ENCODE data around the gene EYS.
"Not testable (repeated sequence)": the region's sequence is repeated elsewhere in the genome, so short reads cannot be mapped to it uniquely, and the experiment has no call there.

EYS gene

DNA sequence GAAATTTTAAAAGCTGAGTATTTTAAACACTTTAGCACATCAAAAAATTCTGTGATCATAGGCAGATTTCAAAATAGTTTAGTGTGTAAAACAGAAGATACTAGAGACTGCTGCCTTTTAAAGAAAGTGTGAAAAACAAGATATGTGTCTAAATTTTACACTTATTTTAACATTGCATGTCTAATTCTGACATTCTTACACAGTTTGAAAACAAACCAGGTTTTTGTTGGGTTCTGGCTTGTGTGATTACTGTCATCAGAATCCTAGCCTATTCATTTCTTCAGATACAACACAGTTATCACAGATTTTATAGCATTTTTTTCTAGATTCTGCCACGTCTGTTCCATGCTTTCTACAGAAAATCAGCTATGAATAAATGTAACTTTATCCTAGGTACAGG is 257.1 kb downstream of the EYS start:
- Mint-ChIP-seq H3K4me1 (no peaks in the 10 kb centered on the region), H3K27me3 (no peaks in the 10 kb centered on the region), H3K27ac (no peak overlapping the region), H3K9me3 (no peaks in the 10 kb centered on the region), H3K4me3 (no peak overlapping the region)
- no peak for DNase-seq
- ATAC-seq, result no peak

DNA sequence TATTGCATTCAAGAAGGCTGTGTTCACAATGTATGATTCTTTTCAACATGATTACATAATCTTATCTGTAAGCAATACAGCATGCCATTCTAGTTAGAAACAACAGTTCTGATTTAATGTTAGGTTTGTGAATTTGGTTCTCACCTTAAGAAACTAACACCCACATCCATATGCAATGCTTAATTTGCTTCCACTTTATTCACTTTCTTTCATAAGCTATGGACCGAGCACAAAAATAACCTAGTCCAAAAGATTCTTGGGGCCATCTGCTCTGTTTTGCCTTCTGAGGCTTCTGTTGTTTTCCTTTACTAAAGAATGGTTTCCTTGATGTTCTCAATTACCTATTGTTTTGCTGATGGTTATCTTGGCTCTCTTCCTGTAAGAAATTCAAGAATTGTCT is 258.2 kb downstream of the EYS start:
- Mint-ChIP-seq H3K4me1 (no peaks in the 10 kb centered on the region), H3K4me3 (no peak overlapping the region), H3K27ac (no peak overlapping the region), H3K27me3 (no peaks in the 10 kb centered on the region), H3K9me3 (no peaks in the 10 kb centered on the region)
- DNase-seq (no peak), ATAC-seq (no peak)

DNA sequence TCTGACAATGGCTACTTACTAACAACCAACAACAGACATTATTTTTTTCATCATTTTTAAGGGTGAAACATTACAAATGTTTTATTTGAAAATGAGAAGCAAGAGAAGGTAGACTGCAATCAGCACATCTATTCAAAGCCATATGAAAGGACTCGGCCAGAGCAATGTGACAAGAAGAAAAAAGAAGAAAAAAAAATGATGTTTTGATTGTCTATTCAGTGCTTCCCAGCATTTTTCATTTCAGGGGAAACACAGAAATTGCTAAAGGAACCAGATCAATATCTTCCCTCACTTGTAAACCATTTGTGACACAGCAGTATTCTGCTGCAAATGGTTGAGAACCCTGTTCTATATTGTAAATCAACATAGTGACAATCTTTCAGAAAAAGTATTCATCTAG is 270.7 kb downstream of the EYS start:
- Mint-ChIP-seq H3K9me3 (peaks cover 10 to 16% of the 10 kb centered on the region in 2 donors), H3K4me3 (no peak overlapping the region), H3K27me3 (no peaks in the 10 kb centered on the region), H3K27ac (no peak overlapping the region), H3K4me1 (no peaks in the 10 kb centered on the region)
- ATAC-seq (no peak), DNase-seq (no peak)

DNA sequence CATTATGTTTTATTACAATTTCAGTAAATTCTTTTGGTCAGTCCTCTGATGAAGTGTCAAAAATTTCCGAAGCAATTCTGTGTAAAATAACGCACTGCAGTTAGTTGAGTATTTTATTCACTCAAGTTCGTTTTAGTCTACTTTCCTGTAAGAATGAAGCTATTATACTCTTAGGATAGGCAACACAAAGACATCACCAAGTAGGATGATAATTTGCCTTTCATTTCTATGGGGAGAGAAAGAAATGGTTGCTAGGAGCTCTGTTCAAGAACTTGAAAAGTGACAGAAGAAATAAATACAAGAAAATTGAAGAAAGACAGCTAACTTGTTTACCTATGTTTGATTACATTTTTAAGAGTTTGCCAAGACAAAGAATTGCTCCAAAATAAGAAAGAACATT is 290.4 kb downstream of the EYS start:
- DNase-seq (no peak), ATAC-seq (no peak)
- Mint-ChIP-seq H3K4me3 (no peak overlapping the region), H3K27ac (no peak overlapping the region), H3K4me1 (no peaks in the 10 kb centered on the region), H3K9me3 (peaks cover 6 to 11% of the 10 kb centered on the region in 2 donors), H3K27me3 (no peaks in the 10 kb centered on the region)

DNA sequence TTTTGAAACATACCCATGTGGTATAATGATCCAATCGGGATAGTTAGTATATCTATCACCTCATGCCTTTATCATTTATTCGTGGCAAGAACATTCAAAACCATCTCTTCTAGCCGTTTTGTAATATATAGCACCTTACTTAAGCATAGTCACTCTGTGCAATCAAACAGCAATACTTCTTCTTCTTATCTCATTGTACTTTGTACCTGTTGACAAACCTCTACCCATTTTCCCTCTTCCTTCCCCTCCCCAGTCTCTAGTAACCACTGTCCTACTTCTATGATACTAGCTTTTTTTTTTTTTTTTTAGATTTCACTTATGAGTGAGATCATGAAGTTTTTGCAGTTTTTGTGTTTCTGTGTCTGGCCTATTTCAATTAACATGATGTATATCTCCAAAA is 296.7 kb downstream of the EYS start:
- peaks cover 0 to 7% of the 10 kb centered on the region in 2 donors for H3K9me3 Mint-ChIP-seq
- ATAC-seq, result no peak

DNA sequence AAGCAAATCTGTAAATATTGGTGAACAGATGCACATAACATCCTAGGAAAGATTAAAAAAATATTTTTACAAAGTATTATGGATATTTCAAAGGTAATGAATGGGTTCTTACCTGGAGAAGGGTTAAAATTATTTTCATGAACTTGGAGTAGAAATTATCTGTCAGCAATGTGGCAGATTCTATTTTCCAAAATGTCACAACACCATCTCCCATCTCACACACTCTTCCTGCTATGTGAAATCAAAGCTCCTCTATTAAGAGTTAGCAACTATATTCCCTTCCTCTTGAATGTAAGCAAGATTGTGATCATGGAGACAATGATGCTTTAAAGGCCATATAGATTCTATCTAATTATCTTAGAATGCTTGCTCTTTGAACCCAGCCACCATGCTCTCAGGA is 304.5 kb downstream of the EYS start:
- Mint-ChIP-seq H3K27me3 (no peaks in the 10 kb centered on the region), H3K27ac (no peak overlapping the region), H3K4me1 (no peaks in the 10 kb centered on the region), H3K9me3 (peaks cover 3 to 8% of the 10 kb centered on the region in 2 donors), H3K4me3 (no peak overlapping the region)
- ATAC-seq, result no peak
- no peak for DNase-seq

More for the DNA sequence above, 296.7 kb downstream of the EYS start:
- no peak overlapping the region for H3K4me3 Mint-ChIP-seq
- H3K27me3 Mint-ChIP-seq, result no peaks in the 10 kb centered on the region
- no peak overlapping the region for H3K27ac Mint-ChIP-seq
- DNase-seq, result no peak
- H3K4me1 Mint-ChIP-seq, result no peaks in the 10 kb centered on the region

DNA sequence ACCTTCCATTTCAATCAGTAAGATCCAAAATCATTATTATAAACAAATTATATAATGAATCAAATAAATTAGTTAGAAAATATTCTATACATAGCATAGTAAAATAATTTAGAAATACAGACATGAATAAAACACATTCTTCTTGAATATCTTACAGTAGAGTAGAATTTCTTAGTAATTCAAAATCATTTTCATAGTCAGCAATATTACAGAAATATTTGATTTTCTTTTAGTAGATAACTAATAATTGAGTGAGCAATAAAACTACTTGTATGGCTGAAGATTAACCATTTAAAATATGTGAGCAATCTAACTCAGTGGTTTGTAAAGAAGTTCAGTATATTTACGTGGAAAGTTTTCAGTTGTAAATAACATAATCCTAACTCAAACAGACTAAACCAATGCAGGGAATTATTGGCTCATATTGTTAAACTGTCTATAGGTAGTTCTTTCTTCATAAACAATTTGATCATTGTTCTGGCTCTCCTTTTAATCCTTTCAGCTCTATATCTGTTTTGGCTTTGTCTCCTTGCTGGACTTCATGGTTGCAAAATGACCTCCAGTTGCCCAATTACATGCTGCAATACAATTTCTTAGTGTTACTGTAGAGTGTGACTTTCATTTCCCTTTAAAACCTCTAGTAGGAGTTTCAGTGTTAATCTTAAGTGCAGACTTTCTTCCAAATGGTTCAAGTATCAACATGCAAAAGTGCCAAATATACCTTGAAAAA is 307.5 kb downstream of the EYS start:
- Mint-ChIP-seq H3K4me1 (no peaks in the 10 kb centered on the region), H3K27me3 (no peaks in the 10 kb centered on the region), H3K4me3 (no peak overlapping the region), H3K9me3 (peaks cover 10 to 22% of the 10 kb centered on the region in 2 donors), H3K27ac (no peak overlapping the region)
- ATAC-seq (no peak), DNase-seq (no peak)

DNA sequence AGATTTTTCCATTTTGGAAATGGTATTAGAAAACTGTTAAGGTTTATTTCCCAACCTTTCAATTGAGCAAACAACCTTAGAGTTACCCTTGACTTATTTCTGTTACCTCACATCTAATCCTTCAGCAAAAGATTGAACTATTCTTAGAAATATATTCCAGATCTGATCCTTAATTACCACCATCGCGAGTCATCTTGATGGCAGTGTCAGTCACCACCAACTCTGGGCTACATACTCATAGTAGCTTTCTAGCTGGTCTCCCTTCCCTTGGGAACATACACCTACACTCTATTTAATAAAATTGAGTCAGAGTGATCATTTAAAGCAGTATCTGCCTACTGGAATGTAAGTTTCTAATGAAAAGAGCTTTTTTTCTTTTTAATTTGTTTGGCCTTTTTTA is 308.2 kb downstream of the EYS start:
- Mint-ChIP-seq H3K27me3 (no peaks in the 10 kb centered on the region), H3K4me3 (no peak overlapping the region), H3K27ac (no peak overlapping the region), H3K4me1 (no peaks in the 10 kb centered on the region), H3K9me3 (peaks cover 12 to 16% of the 10 kb centered on the region in 2 donors)
- DNase-seq, result no peak
- no peak for ATAC-seq

DNA sequence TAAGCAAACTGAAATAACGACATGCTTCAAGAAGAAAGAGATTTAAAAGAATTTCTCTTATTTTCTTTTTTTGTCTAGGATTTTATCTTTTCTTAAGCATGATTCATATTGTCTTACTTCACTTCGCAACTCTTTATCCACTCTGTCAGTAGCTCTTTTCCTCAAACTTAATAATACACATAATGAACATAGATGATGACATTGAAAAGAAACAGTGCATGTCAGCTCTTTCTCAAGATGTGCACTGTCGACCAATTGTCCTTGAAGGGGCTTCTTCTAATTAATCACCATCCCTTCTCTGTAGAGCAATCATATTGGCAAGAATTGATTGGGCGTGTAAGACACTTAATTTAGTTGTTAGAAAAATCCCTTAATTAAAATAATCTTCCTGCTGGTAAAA is 356.5 kb downstream of the EYS start:
- Mint-ChIP-seq H3K4me1 (no peaks in the 10 kb centered on the region), H3K4me3 (no peak overlapping the region), H3K27me3 (no peaks in the 10 kb centered on the region), H3K27ac (no peak overlapping the region), H3K9me3 (peaks cover 6 to 19% of the 10 kb centered on the region in 2 donors)
- ATAC-seq, result no peak
- no peak for DNase-seq

DNA sequence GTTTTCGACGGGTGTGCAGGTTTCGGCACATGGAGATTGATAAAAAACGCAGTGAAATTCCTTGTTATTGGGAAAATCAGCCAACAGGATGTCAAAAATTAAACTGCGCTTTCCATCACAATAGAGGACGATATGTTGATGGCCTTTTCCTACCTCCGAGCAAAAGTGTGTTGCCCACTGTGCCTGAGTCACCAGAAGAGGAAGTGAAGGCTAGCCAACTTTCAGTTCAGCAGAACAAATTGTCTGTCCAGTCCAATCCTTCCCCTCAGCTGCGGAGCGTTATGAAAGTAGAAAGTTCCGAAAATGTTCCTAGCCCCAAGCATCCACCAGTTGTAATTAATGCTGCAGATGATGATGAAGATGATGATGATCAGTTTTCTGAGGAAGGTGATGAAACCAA is 404.4 kb downstream of the EYS start:
- H3K4me1 Mint-ChIP-seq, H3K27me3 Mint-ChIP-seq, ATAC-seq, H3K27ac Mint-ChIP-seq, H3K9me3 Mint-ChIP-seq, H3K4me3 Mint-ChIP-seq, DNase-seq: not testable (repeated sequence)

DNA sequence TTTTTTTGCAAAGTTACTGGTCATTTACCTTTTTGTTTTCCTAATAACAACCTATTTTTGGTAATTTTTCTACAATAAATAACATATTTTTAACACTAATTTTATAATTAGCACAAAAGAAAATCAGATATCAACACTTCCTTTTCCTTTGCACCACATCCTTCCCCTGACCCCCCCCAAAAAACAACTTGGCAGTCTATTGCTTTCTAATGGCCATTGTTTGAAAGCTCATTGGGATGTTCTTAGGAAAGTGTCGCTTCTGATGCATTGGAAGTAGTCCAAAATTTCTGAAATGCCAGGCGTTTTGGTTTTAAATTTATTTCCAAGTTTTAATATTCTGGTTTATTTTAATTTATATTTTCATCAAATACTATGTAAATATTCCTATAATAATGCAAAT is 407.8 kb downstream of the EYS start:
- Mint-ChIP-seq H3K9me3 (no peaks in the 10 kb centered on the region), H3K4me3 (no peak overlapping the region), H3K4me1 (no peaks in the 10 kb centered on the region), H3K27ac (no peak overlapping the region), H3K27me3 (no peaks in the 10 kb centered on the region)
- DNase-seq (no peak), ATAC-seq (no peak)

DNA sequence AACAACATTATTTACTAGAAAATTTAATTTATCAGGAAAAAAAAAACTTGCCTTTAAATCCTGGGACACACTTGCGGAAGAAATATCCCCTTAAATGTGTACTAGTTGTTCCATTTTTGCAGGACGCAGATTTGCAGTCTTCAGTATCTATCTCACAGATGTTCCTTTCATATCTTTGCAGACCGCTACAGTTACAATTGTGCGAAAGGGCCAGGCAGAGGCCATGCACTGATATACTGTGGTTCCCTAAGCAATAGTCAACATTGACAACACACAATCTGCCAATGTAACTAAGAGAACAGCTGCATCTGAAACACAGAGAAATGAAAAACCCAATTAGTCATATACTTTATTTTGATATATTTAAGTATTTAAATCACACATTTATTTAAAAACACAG is 411.2 kb downstream of the EYS start:
- H3K27me3 Mint-ChIP-seq, result no peaks in the 10 kb centered on the region
- ATAC-seq (no peak), DNase-seq (no peak)
- H3K4me3 Mint-ChIP-seq, result no peak overlapping the region
- H3K4me1 Mint-ChIP-seq, result no peaks in the 10 kb centered on the region
- no peak overlapping the region for H3K27ac Mint-ChIP-seq
- H3K9me3 Mint-ChIP-seq, result peaks cover 0 to 15% of the 10 kb centered on the region in 2 donors

DNA sequence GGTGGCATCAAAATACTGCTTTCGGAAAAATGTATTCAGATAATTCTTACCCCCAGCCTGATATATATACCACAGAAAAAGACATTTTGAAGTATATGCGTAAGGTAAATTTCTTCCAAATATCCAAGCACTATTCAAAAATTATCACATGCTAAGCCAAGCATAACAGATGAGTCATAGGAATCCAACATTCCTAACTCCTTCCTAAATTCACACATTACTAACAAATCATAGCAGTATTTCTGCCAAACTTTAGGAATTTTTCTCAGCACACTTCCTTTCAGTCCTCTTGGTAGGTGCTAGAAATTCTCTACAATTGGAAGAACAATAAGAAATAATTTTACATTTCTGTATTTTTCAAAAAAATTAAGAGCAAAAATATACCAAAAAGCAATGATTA is 417.5 kb downstream of the EYS start:
- H3K9me3 Mint-ChIP-seq, result peaks cover 0 to 15% of the 10 kb centered on the region in 2 donors
- ATAC-seq, result no peak
- no peak overlapping the region for H3K4me3 Mint-ChIP-seq

DNA sequence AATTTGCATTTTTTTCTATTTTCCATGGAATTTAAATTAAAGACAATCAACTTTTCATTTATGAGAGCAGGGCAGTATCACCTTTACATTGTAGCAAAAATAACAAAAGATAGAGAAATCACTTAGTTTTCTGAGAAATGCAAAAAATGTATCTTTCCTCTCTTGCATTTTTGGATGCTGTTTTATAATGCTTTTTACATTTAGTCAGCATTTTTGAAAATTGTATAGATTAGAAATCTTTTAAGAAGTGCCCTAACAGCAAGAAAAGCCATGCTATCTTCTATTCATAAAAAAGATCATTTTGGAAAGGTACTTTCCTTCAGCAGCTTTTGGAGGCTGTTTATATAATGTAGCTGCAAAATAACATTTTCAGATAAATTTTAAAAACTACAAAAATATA is 421.8 kb downstream of the EYS start:
- H3K27me3 Mint-ChIP-seq, result no peaks in the 10 kb centered on the region
- no peaks in the 10 kb centered on the region for H3K9me3 Mint-ChIP-seq
- H3K27ac Mint-ChIP-seq, result no peak overlapping the region
- no peak overlapping the region for H3K4me3 Mint-ChIP-seq
- DNase-seq (no peak), ATAC-seq (no peak)
- no peaks in the 10 kb centered on the region for H3K4me1 Mint-ChIP-seq

More for the DNA sequence above, 417.5 kb downstream of the EYS start:
- H3K27me3 Mint-ChIP-seq, result no peaks in the 10 kb centered on the region
- no peak for DNase-seq
- no peak overlapping the region for H3K27ac Mint-ChIP-seq
- H3K4me1 Mint-ChIP-seq, result no peaks in the 10 kb centered on the region

DNA sequence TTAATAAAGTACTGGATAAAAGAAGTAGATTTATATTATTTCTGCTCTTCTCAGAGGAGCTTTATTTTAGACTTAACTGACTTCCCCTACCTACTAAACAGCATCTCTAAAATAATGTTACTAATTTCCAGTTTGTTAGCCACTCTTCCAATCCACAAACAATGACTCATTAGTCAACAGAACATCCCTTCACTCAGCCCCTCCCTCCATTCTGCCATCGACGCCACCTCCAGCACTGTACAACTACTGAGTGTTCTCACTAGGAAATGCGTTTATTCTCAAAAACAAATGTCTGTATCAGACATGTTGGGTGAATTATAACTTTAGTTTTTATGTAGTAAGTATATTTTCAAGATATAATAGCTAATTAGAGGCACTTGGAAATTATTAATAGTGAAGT is 427.0 kb downstream of the EYS start:
- Mint-ChIP-seq H3K27me3 (no peaks in the 10 kb centered on the region), H3K9me3 (peaks cover 0 to 12% of the 10 kb centered on the region in 2 donors), H3K27ac (no peak overlapping the region), H3K4me3 (no peak overlapping the region), H3K4me1 (no peaks in the 10 kb centered on the region)
- DNase-seq (no peak), ATAC-seq (no peak)

DNA sequence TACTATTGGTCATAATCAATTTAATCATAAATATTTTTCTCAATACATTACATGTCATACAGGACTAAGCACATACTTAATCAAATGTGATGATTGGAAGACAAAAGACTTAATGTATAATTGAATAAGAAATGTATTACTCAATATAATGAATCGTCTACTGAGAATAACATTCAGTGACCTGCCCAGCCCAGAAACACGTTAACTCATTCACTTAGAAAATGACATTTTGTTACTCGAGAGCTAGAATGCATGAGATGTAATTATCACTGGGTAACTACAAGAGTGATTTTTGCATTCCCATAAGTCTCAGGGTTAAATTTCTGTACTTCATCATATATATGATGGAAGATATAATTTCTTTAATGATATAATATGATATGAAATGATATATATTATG is 444.8 kb downstream of the EYS start:
- ATAC-seq (no peak), DNase-seq (no peak)
- no peak overlapping the region for H3K4me3 Mint-ChIP-seq
- no peak overlapping the region for H3K27ac Mint-ChIP-seq
- no peaks in the 10 kb centered on the region for H3K4me1 Mint-ChIP-seq
- H3K27me3 Mint-ChIP-seq, result no peaks in the 10 kb centered on the region
- H3K9me3 Mint-ChIP-seq, result peaks cover 4 to 7% of the 10 kb centered on the region in 2 donors

DNA sequence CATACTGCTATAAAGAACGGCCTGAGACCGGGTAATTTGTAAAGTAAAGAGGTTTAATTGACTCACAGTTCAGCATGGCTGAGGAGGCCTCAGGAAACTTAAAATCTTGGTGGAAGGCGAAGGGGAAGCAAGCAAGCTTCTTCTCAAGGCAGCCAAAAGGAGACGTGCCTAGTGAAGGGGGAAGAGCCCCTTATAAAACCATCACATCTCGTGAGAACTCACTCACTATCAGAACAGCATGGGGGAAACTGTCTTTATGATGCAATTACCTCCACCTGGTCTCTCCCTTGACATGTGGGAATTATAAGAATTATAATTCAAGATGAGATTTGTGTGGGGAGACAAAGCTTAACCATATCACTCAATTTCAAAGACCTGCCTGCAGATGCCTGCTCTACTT is 447.0 kb downstream of the EYS start:
- Mint-ChIP-seq H3K9me3 (peaks cover 4 to 14% of the 10 kb centered on the region in 2 donors), H3K4me3 (no peak overlapping the region), H3K4me1 (no peaks in the 10 kb centered on the region), H3K27ac (no peak overlapping the region), H3K27me3 (no peaks in the 10 kb centered on the region)
- DNase-seq (no peak), ATAC-seq (no peak)
